ENCODE data around the gene BRF1.

- TF ChIP-seq CTCF (IDR thresholded peaks at IDR 0.05) (no peak), POLR2A (IDR thresholded peaks at IDR 0.05) (no peak)
These were observed 36.6 kb upstream of the BRF1 start for GRCh38 chr14:105337433-105337832.

Data from thyroid gland (tissue), 4 donors.